Amniotic stem cell (primary cell): Measurements from ENCODE around the gene CACFD1.

Source experiments
- DNase-seq: peaks from one replicate; lab custom pipeline; 2025; lab: John Stamatoyannopoulos, UW

CACFD1 gene

DNA sequence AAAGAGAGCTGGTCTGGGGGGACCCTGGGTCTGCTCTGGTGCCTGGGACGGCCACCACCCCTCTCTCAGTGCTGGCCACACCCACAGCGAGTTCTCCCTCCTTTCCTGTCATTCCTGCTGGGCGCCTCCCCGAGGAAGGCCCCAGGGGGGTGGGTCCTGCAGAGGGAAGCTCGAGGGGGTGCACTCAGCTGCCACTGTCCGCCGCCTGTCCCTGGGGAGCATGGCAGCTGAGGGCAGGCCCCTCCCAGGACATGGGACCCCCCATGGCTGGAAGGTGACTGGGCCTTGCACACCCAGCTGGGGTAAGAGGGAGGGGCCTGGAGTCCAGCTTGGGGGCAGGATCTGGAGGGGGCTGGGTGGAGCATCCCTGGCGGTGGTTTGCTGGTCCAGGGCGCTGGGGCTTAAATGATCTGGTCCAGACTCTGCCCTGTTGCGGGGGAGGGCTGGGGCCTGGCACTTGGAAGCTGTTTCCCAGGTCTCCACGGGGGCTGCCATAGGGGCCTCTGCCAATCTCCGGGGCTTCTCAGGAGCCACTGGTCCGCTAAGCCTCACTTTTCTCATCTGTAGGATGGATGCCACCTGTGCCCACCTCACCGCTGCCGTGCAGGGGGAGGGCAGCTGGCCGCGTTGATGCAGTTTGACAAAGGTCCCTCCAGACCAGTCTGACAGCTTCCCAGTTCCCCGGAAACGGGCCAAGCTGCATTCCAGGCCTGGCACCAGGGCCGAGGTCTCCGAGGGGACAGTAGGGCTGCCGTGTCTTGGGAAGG is 25.1 kb downstream of the CACFD1 start:
- DNase-seq: no peak

DNA sequence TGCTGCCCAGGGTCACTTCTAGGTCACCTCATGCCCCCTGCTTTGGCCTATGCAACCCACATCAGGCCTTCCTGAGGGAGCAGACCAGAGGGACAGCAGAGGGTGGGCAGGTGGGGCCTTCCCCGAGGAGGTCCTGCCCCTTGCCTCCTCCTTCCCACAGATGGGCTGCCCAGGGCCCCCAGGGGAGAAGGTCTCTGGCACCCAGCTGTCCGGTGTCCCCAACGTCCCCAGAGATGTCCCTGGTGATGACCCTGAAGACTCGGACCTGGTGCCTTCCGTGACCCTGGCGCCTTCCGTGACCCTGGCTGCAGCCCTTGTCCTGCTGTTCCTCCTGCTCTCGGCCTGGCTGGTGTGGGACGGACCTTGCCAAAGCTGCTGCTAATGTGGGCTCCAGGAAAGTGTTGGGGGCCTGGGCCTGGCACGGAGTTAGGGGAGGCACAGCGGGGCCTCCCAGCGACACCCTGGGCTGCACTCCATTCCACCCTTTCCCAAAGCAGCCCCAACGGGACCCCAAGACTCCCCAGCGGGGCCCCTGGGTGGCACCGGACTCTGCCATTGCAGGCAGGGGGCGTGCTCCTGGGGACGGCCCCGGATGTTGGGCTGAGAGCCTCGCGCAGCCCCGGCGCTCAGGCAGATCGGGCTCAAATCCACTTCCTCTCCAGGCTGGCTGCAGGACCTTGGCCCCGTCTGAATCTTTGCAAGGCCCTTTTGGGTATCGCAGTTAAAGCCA is 25.9 kb downstream of the CACFD1 start:
- DNase-seq: no peak

- DNase-seq: no peak
Observed at GRCh38 chr9:133487331-133487725, 27.6 kb downstream of the CACFD1 start.

GRCh38 chr9:133488686-133489252 is 29.0 kb downstream of the CACFD1 start:
- no peak for DNase-seq

- DNase-seq: no peak
Observed at GRCh38 chr9:133489253-133490190, 29.7 kb downstream of the CACFD1 start.

DNA sequence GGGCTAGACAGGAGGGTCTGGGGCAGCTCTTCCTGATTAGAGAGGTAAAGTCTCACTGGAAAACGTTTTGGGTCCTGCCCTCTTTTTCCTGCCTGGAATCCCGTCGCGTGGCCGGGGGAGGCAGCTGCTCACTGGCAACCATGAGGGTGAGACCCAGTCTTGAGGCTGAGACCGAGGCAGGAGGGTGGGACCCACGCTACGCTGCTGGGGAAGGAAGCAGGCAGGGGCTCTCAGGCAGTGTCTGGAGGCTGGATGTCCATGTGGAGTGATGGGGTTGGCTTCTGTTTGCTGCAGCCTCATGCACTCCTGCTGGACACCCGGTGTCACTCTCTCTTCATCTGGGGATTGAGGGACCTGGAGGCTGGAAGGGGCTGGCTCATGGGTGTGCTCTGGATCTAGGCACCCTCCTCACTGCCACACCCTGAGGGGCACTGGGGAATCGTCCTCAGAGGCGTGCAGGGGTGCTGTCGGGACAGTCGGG is 30.5 kb downstream of the CACFD1 start:
- no peak for DNase-seq

DNA sequence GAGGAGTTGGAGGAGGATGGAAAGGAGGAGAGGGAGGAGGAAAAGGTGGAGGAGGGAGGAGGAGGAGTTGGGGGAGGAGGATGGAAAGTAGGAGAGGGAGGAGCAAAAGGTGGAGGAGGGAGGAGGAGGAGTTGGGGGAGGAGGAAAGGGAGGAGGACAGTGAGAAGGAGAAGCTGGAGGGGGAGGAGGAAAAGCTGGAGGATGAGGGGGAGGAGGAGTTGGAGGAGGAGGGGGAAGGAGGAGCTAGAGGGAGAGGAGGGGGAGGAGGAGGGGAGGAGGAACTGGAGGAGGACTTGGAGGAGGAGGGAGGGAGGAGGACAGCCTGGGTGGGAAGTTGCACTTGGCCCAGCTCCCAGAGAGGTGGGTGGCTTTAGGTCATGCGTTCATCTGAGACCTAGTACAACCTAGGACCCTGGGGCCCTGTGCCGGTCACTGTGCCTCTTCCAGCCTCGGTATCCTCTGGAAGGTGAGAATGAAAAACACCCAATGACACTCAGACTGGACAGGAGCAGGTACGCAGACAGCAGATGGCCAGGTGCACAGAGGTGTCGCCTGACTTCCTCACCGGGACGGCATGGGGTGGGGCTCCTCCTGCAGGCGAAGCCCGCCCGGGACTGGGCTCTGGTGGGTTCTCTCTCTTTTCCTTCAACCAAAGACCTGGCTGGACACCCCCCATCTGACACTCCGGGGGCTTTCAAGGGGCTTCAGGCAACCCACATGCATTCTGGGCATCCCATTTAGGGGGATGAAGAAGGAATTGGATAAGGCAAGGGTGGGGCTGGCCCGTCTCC is 31.3 kb downstream of the CACFD1 start:
- no peak for DNase-seq

- no peak for DNase-seq
Observed at GRCh38 chr9:133491656-133491925, 31.8 kb downstream of the CACFD1 start.

DNA sequence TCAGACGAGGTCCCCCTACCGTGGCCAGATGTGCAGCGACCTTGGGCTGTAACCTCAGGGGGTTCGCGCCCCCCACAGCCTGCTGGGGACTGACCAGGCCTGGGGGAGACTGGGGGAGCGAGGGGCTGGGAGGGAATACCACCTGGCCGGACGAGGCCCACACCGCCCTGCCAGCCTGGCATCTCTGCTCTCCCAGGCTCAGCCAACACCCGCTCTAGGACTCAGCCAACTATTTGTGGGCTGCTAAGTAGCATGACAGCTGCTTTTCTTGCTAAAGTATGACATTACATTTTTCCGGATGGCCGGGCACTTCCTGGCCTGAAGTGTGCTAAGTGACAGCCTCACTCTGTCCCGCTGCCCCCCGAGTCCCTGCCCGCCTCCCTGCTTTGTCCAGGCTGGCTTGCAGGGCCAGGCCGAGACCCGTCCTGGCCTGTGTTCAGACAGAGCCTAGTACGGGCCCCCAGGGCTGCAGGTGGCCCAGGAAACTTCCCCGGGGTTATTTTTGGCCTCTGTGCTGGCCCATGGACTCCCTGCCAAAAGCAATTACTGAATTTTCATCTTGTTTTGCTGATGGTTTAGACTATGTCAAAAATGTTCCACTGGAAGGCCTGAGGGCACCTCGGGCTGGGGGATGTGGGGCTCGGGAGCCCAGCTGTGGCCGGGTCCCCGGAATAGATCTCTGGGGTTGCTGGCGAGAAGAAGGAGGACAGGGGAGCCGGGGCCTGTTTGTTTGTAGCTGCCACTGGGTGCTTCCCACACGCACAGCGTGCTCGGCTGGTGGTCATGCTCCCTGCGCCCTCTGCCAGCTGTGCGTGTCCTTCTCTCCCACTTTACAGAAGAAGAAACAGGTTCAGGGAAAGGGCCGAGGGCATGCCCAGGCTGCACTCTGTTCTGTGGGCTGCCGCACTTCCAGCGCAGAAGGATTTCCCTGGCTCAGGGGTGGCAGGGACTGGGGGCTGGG is 32.6 kb downstream of the CACFD1 start:
- no peak for DNase-seq

- no peak for DNase-seq
Observed at GRCh38 chr9:133493428-133493827, 33.6 kb downstream of the CACFD1 start.

GRCh38 chr9:133493845-133494540 is 34.2 kb downstream of the CACFD1 start:
- no peak for DNase-seq

DNA sequence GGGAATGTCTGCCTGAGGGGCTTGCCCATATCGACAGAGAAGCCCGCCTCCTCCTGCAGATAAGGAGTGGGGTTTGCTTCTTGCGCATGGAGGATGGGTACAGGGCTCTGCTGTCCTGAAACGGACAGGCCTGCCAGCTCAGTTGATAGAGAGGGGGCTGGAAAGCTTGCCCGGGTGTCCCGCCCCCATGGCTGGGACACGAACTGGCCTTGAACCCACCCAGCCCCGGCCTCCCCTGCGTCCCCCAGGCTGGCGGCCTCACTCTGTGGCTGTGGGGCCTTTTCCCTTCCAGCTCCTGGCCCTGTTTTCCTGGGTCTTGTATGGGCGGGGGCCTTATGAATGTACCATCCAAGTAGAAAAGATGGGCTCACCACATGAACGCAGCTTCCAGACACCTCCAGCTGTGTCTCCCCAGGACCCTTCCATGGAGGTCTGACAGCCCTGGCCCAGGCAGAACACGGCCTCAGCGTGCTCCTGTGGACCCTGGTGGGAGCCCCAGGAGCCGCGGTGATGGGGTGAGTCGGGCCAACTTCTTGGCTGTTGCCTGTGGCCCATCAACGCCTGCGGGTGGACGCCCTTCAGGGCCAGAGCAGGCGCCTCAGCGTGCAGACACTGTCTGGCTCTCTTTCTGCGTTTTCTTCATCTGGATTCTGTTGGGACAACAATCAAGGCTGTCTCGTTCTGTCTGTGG is 35.0 kb downstream of the CACFD1 start:
- DNase-seq: no peak

DNA sequence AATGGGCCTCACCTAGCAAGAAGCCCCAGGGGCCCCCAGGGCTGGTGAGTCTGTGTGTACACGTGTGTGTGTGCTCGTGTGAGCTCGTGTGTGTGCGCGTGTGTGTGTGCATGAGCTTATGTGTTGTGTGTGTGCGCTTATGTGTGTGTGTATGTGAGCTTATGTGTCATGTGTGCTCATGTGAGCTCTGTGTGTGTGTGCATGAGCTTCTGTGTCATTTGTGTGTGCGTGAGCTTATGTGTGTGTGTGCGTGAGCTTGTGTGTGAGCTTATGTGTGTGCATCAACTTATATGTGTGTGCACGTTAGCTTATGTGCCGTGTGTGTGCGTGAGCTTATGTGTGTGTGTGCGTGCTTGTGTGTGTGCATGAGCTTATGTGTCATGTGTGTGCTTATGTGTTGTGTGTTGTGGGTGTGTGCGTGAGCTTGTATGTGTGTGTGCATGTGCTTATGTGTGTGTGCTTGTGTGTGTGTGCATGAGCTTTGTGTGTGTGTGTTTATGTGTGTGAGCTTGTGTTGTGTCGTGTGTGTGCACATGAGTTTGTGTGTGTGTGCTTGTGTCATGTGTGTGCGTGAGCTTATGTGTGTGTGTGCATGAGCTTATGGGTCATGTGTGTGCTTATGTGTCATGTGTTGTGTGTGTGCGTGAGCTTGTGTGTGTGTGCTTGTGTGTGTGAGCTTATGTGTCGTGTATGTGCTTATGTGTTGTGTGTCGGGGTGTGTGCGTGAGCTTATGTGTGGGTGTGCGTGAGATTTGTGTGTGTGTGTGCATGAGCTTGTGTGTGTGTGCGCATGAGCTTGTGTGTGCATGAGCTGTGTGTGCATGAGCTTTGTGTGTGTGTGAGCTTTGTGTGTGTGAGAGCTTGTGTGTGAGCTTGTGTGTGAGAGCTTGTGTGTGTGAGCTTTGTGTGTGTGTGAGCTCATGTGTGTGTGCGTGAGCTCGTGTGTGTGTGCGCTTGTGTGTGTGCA is 35.8 kb downstream of the CACFD1 start:
- no peak for DNase-seq

DNA sequence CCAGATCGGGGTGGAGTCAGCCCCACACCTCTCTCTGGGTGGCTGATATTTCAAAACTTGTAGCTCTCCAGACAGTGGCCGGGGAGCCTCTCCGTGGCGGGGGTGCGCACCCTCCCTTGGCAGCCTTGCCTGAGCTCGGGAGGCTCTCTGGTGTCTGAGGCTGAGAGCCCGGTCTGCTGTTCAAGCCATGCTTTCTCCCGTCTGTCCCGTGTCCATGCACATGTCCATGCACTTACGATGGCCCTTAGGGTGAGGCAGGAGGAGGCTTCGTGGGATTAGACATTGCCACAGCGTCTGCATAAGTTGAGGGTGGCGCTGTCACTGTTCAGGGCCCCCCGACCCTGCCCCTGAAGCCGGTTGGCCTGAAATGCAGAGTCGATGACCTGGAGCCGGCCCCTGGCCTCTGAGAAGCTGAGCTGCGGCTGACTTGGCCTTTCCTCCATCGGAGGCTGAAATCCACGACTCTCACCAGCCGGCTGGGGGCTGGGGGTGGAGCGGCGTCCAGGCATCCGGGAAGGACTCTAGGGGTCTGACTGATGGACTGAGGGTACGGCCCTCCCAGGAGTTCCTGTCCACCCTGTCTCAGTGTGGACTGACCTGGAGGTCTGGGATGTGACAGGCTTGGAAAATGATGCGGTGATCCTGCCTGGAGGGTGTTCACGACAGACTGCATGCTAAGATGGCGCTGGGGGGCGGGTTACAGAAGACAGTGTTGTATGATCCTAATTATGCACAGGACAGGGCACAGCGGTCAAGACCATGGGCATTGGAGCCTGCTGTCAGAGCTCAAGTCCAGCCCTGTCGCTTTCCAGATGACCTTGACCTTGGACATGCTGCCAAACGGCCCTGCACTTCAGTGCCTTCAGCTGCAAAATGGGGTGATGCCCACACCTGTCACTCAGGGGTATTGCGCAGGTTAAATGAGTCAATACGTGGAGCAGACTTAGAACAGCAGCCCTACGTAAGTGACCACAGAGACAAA is 37.4 kb downstream of the CACFD1 start:
- DNase-seq: no peak

DNA sequence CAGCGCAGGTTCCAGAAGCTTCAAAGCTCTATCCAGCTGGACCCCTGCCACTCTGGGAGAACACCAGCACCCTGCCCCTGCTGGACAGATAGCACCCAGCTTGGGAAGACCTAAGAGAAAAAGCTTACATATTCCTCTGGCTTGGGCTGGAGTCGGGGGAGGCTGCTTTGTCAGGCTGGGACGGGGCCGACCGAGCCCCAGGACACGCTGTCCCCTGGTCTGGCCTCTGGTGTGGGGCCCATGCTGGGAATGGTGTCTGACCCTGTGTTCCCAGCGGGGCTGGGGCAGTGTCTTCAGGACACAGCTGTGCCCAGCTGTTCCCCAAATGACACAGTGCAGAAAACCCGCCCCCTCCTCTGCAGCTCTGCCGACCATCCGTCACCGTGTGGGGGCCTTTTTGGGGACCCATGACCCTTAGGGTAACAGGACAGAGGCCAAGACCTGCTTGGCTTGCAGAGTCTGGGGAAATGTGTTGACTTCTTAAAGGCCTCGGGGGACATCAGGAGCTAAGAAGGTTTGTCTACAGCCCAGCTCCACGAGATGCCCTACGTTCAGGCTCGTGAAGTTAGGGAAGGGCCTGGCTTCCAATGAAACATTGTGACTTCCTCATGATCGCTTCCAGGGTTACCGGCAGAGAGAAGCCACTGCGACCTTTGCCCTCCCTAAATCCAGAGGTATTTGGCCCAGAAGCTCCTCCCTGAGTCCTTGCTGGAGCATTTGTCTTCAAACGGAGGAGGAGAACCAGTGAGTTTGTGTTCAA is 39.5 kb downstream of the CACFD1 start:
- no peak for DNase-seq

GRCh38 chr9:133499892-133500270 is 40.1 kb downstream of the CACFD1 start:
- DNase-seq: no peak
